PC-3 (cell line): ENCODE data around the gene TTC7B.

Experiments
- EZH2phosphoT487 ChIP-seq: fragments of 300-600 bp; sonication (generic); IDR thresholded peaks from 2 replicates; pipeline ENCODE4 v1.6.1; 2018; ENCODE audit warnings: mild to moderate bottlenecking, antibody characterized with exemption, low read length, borderline replicate concordance
- TF ChIP-seq, protein P1 (sequence below): fragments of 300-600 bp; sonication (generic); conservative IDR thresholded peaks from 2 replicates; pipeline ENCODE4 v1.5.1; 2017; ENCODE audit warnings: antibody characterized with exemption, low read depth, mild to moderate bottlenecking, low read length

DNA sequence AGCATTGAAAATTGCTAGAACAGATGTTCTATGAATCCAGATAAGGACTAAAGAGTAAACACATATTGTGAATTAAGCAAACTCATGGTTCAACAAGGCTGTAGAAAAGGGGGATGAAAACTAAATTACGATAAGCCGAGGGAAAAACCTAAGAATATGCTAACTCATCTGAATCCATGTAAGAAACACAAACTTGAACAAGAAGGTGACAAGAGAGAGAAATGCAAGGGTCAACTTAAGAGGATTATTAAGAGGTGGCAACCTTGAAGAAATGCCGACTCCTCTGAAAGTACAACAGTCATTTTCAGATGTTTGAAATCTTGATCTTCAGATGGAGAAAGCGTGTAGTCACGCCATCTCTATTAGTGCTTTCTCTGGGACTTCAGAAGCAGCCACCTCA is 128.6 kb downstream of the TTC7B start:
- TF ChIP-seq, protein P1, sequence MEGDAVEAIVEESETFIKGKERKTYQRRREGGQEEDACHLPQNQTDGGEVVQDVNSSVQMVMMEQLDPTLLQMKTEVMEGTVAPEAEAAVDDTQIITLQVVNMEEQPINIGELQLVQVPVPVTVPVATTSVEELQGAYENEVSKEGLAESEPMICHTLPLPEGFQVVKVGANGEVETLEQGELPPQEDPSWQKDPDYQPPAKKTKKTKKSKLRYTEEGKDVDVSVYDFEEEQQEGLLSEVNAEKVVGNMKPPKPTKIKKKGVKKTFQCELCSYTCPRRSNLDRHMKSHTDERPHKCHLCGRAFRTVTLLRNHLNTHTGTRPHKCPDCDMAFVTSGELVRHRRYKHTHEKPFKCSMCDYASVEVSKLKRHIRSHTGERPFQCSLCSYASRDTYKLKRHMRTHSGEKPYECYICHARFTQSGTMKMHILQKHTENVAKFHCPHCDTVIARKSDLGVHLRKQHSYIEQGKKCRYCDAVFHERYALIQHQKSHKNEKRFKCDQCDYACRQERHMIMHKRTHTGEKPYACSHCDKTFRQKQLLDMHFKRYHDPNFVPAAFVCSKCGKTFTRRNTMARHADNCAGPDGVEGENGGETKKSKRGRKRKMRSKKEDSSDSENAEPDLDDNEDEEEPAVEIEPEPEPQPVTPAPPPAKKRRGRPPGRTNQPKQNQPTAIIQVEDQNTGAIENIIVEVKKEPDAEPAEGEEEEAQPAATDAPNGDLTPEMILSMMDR = no peak
- no peak for TF ChIP-seq EZH2phosphoT487
